GM19328 (cell line): ENCODE measurements around the gene SMTN.
"Not testable (repeated sequence)": the region's sequence is repeated elsewhere in the genome, so short reads cannot be mapped to it uniquely, and the experiment has no call there.

Experiments
- ATAC-seq: cut with Tn5 transposase; IDR thresholded peaks from one replicate; pipeline ENCODE4 v1.9.1; 2021; ENCODE audit warnings: mild to moderate bottlenecking, moderate library complexity; ENCODE audit not compliant: unreplicated experiment

The SMTN gene

GRCh38 chr22:31080848-31081649 lies at the start of gene SMTN:
Gene SMTN (plus strand): TSS chr22:31081318. CDS start chr22:31083259, 1,941 bp downstream.
- ATAC-seq = peak; percentile 62

DNA sequence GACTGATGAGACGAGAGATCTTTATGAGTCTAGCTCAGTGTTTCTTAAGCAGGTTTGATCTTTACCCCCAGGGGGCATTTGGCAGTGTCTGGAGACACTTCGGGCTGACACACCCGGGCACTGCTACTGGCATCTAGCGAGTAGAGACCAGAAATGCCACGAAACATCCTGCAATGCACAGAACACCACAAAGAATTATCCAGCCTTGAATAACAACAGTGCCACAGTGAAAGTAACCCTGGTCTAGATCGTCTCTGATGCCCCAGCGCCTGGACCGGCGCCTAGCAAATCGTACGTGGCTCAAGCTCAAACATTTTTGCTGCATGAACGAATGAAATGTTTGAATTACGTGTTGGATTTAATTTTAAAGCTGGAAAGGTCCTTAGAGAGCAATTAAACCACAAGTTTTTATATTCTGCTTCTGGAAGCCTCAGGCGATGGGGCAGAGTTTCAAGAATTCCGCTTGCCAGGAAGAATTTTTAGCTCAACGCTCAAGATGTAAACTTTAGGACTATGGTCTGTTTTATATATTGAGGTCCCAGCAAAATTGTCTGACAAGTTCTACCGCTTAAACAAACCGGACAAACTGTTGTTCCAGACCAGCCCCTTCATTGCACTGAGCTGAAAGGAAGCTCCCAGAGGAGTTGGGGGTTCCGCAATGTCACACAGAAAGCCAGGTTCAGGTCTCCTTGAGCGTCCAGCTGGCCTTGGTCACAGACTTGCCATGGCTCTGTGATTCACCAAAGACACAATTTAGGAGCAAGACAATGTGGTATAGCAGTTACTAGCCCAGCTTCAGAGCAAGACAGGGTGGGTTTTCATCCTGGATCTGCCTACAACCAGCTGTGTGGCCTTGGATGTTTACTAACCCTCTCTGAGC lies 44.2 kb upstream of the SMTN start:
- ATAC-seq = no peak

DNA sequence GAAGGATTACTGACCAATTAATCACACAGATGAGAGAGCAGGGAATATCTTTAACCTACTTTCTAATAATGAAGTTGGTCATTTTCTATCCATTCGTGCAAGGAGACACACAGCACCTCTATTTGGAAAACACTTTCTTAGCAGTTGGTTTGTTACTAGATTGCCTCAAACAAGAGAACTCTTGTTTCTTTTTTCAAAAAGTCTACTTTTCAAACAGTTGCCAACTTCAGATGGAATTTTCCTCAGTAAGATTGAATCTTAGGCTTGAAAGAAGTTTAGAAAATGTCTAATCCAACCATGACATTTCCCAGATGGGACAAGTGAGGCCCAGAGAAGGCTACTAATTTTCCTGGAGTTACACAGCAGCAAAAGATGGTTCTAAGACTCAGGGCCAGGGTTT lies 42.4 kb upstream of the SMTN start:
- ATAC-seq = no peak

- ATAC-seq = no peak
Observed at GRCh38 chr22:31039393-31039792, 41.7 kb upstream of the SMTN start.

GRCh38 chr22:31040542-31041398 lies 40.3 kb upstream of the SMTN start:
- ATAC-seq = no peak

DNA sequence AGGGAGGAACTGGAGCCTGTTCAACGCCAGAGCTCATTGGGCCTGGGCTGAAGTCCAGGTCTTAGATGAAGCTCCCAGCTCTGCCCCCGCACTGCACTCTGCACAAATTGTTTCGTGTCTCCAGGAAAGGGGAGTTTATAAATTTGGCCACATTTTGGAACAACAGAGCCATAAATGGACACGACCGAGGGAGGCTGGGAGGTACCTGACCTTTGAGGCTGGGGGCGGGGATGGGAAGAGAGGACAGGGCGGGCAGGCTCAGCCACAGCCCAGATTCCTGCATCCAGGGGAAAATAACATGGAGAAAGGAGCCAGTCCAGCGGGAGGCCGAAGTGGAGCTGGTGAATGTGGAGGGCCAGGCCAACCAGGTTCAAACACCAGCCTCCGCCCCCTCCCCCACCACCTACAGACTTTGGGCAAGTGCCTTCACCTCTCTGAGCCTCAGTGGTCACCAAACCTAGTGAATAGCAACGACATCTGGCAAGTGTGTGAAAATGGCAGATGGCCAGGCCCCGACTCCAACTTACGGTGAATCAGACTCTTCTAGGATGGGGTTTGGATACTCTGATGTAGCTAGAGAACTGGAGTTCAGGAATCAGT lies 36.8 kb upstream of the SMTN start:
- ATAC-seq = no peak

- ATAC-seq = no peak
Observed at GRCh38 chr22:31045900-31046538, 35.1 kb upstream of the SMTN start.

- no peak for ATAC-seq
Observed at GRCh38 chr22:31046539-31047226, 34.4 kb upstream of the SMTN start.

DNA sequence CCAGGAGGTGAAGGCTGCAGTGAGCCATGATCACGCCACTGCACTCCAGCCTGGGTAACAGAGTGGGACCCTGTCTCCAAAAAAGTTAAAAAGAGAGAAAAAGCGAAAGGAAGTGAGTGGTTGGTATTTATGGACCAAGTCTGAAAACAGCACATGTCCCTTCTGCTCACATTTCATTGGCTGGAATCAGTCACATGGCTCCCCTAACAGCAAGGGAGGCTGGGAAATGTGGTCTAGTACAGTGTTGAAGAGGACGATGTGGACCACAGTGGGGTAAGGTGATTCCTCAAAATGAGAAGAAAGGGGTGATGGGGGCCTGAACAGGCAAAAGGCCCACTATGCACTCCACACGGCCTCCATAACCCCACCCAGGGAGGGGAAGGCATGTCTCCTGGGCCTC lies 32.5 kb upstream of the SMTN start:
- no peak for ATAC-seq

DNA sequence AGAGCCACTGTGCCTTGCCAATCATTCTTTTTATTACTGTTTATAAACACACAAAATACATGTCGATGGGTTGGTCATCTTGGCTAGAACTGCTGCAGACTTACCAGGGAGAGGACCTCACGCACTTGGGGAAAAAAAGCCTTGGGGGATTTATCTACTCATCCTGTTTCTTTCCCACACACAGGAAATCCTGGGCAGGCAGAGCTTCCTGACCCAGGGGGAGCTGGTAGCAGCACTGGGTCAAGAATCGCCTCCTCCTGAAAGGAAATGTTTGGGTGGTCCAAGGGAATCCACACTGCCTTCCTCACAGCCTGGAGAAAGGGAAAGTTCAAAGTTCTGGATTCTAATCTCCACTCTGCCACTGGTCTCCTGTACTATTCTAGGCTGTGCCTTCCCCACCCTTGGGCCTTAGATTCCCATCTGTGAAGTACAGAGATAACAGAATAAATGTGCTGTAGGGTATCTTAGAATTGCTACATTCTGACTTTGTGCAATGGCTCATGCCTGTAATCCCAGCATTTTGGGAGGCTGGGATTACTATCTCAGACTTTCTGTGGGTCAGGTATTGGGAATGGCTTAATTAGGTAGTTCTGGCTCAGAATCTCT lies 31.2 kb upstream of the SMTN start:
- ATAC-seq = no peak

DNA sequence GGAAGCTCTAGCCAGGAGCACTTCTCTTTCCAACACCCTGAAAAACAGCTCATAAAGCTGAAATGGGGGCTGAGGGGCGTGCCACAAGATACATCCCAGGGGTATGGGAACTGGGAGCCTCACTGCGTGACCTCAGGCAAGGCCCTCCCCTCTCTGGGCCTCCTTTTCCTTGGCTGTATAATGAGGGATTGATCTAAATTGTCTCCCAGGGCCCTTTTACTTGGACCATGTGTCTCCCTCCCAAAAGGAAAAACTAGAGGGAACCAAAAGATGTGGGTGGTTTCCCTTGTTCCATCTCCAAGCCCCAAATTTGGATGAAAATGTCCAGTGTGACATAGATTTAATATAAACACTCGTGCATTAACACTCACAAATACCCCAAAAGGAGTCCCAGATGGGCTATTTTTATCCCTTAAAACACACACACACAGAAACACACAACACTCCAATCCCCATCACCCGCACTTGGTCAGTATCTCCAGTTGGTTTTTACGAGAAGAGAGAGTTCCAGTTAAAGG lies 25.9 kb upstream of the SMTN start:
- no peak for ATAC-seq

DNA sequence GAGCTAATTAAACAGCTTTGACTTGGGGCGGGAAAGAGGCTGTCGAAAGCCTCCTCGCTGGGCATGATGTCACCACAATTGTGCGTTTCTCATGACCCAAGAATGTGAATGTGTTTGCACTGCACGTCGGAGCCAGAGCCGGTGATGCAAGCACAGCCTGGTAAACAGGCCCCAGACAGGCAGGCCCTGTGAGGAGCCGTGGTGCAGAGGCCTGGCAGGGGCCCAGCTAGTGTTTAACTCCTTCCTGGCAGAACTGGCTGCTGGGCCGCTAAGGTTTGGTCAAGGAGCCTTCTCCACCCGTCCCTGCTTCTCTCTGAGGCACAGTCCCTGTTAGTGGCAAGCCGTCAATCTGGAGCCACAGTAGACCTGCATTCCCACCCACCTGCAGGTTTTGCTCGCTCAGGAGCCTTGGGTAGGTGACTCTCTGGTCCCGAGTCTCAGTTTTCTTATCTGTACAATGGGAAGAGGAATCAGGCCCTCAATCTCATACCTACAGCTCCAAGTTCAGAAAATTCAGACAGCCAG lies 25.4 kb upstream of the SMTN start:
- ATAC-seq = no peak

- no peak for ATAC-seq
Observed at GRCh38 chr22:31056986-31057599, 24.0 kb upstream of the SMTN start.

DNA sequence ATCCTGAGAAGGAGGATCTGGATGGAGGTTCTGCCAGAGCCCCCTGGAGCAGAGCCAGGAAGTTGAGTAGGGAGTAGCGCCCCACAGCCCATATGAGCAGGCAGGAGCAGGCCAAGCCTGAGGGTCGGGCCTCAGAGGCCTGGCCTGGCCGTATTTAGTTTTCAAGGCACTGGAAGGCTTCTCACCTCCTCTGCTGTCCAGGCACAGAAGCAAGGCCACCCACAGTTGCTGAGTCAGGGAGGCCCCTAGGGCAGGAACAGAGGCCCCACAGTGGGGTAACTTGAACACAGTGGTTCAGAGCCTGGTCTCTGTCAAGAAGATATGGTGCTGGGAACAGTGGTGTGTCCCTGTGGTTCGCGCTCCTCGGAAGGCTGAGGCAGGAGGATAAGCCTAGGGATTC lies 21.5 kb upstream of the SMTN start:
- ATAC-seq = not testable (repeated sequence)

- ATAC-seq = no peak
Observed at GRCh38 chr22:31062566-31063230, 18.4 kb upstream of the SMTN start.

DNA sequence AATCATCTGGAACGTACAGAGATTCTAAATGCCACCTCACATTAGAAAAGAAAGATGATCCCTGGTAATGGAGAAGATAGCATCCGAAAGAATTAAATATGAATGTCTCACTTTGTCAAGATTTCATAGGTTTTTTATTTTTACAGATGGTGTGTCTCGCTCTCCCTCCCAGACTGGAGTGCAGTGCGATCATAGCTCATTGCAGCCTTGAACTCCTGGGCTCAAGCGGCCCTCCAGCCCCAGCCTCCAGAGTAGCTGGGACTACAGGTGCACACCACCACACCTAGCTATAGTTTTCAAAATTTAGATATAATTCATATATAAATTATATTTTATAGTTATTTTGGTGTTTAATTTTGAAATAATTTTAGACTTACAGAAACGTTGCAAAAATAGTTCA lies 16.7 kb upstream of the SMTN start:
- no peak for ATAC-seq

DNA sequence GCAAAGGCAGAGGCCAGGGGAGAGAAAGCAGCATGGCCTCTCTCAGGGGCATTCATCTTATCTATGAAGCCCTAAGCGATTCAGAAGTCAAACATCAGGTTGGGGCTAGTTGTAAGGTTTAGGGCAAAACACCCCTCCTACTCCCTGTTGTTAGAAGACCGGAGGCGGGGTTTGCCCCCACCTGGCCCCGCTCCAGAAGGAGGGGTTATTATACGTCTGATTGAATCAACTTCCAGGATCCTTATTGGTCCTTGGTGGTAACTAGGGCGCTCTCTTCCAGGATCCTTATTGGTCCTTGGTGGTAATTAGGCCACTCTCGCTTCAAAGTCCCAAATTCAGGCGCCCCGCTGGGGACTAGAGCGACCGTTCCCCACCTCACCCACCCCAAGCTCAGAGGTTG lies 12.1 kb upstream of the SMTN start:
- ATAC-seq = no peak
